ENCODE measurements around the gene TLCD3A.

GRCh38 chr17:725746-726145 is 6.7 kb upstream of the TLCD3A start:
- TF ChIP-seq CTCF (IDR thresholded peaks at IDR 0.05) (no peak), SP1 (CRISPR knock-in tag; conservative IDR thresholded peaks at IDR 0.05) (no peak), MAX (CRISPR knock-in tag; IDR thresholded peaks at IDR 0.05) (no peak), HMGA2 (CRISPR knock-in tag; IDR thresholded peaks at IDR 0.05) (no peak), ZNF416 (CRISPR knock-in tag; IDR thresholded peaks at IDR 0.05) (no peak), ZNF512 (CRISPR knock-in tag; IDR thresholded peaks at IDR 0.05; ENCODE audit: borderline replicate concordance) (no peak), NR2C2 (CRISPR knock-in tag; IDR thresholded peaks at IDR 0.05) (no peak), TCF7 (CRISPR knock-in tag; IDR thresholded peaks at IDR 0.05; ENCODE audit: low read depth) (no peak), ZNF121 (CRISPR knock-in tag; IDR thresholded peaks at IDR 0.05) (no peak), ZNF232 (CRISPR knock-in tag; IDR thresholded peaks at IDR 0.05) (no peak), ZNF423 (CRISPR knock-in tag; IDR thresholded peaks at IDR 0.05) (no peak), ATF6 (CRISPR knock-in tag; IDR thresholded peaks at IDR 0.05) (no peak)
- TF ChIP-seq, protein P1, sequence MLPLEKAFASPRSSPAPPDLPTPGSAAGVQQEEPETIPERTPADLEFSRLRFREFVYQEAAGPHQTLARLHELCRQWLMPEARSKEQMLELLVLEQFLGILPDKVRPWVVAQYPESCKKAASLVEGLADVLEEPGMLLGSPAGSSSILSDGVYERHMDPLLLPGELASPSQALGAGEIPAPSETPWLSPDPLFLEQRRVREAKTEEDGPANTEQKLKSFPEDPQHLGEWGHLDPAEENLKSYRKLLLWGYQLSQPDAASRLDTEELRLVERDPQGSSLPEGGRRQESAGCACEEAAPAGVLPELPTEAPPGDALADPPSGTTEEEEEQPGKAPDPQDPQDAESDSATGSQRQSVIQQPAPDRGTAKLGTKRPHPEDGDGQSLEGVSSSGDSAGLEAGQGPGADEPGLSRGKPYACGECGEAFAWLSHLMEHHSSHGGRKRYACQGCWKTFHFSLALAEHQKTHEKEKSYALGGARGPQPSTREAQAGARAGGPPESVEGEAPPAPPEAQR (CRISPR knock-in tag; IDR thresholded peaks at IDR 0.05): no peak
- TF ChIP-seq, protein P2, sequence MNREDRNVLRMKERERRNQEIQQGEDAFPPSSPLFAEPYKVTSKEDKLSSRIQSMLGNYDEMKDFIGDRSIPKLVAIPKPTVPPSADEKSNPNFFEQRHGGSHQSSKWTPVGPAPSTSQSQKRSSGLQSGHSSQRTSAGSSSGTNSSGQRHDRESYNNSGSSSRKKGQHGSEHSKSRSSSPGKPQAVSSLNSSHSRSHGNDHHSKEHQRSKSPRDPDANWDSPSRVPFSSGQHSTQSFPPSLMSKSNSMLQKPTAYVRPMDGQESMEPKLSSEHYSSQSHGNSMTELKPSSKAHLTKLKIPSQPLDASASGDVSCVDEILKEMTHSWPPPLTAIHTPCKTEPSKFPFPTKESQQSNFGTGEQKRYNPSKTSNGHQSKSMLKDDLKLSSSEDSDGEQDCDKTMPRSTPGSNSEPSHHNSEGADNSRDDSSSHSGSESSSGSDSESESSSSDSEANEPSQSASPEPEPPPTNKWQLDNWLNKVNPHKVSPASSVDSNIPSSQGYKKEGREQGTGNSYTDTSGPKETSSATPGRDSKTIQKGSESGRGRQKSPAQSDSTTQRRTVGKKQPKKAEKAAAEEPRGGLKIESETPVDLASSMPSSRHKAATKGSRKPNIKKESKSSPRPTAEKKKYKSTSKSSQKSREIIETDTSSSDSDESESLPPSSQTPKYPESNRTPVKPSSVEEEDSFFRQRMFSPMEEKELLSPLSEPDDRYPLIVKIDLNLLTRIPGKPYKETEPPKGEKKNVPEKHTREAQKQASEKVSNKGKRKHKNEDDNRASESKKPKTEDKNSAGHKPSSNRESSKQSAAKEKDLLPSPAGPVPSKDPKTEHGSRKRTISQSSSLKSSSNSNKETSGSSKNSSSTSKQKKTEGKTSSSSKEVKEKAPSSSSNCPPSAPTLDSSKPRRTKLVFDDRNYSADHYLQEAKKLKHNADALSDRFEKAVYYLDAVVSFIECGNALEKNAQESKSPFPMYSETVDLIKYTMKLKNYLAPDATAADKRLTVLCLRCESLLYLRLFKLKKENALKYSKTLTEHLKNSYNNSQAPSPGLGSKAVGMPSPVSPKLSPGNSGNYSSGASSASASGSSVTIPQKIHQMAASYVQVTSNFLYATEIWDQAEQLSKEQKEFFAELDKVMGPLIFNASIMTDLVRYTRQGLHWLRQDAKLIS (CRISPR knock-in tag; IDR thresholded peaks at IDR 0.05; ENCODE audit: borderline replicate concordance): no peak

All from WTC11 (cell line).